Esophagus squamous epithelium (tissue), 4 donors: ENCODE results near the gene BPIFB3.

Source experiments
- CTCF ChIP-seq, 6 experiments: fragments of 450-650 bp in 4 of 6; fragments of 200-600 bp in 2 of 6; sonication (generic) in 2 of 6; IDR thresholded peaks; one replicate each; pipeline ENCODE4 v1.5.1; 2016 to 2019; ENCODE audit warnings: antibody characterized with exemption in 6 of 6, mild to moderate bottlenecking in 4 of 6, moderate library complexity in 4 of 6
- POLR2A ChIP-seq, 4 donors: fragments of 450-650 bp; IDR thresholded peaks; one replicate each; pipeline ENCODE4 v1.6.1; 2017; ENCODE audit warnings: antibody characterized with exemption in 4 of 4, mild to moderate bottlenecking in 4 of 4, moderate library complexity in 3 of 4

- no peak for TF ChIP-seq CTCF (IDR thresholded peaks at IDR 0.05)
- TF ChIP-seq POLR2A (IDR thresholded peaks at IDR 0.05): no peak
These were observed 21.0 kb downstream of the BPIFB3 start for GRCh38 chr20:33074675-33075074.
